Endometrial microvascular endothelial cells (primary cell): ENCODE data around the gene CCDC102B. TPM values are rescaled to one million over a fixed set of nuclear protein-coding genes. Genes with fewer than 3 reads are reported as not detected.
"Not testable (repeated sequence)": the region's sequence is repeated elsewhere in the genome, so short reads cannot be mapped to it uniquely, and the experiment has no call there.

ENCODE experiments used
- in situ Hi-C: cut with HindIII; loops from 2 replicates; pipeline ENCODE4 v1.10.0; 2017; ENCODE audit warnings: low sequenced_read_pairs, low pct_unique_long_range_greater_than_20kb; ENCODE audit errors: inconsistent ontology term
- total RNA-seq: library from RNA; depleted of rRNA; stranded (reverse); fragments of >200 nt; gene quantifications from one replicate; pipeline ENCODE4 v1.2.3, GENCODE V29; 2015; ENCODE audit errors: inconsistent ontology term

CCDC102B gene
- total RNA-seq, 1 donor from 2014 or later = 0.09 TPM

DNA sequence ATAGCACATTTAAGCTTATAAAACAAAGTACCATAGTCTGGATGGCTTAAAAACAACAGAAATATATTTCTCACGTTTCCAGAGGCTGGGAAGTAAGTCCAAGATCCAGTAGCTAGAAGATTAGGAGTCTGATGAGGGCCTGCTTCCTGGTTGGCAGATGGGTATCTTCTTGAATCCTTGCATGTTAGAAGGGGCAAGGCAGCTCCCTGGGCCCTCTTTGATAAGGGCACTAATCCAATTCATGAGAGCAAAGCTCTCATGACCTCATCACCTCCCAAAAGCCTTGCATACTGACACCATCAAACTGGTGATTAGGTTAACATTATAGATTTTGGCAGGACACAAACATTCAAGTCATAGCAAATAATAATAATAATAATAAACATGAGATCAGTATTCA is 146.4 kb downstream of the CCDC102B start:
- in situ Hi-C loops = no loop called here

DNA sequence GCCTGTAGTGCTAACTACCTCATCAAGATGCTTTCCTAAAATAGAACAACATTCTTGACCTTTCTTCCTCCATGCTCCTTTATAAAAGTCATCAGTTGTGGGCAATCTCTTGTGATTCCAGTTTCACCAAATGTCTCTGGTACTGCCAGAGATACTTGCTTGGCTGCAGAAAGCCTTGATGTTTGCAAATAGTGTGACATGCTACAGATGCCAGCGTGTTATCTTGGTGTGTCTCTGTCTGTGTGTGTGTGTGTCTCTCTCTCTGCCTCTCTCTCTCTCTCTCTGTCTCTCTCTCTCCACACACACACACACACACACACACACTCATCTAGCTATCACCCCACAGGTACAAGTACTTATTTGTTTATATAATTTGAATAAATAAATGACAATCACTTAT is 146.9 kb downstream of the CCDC102B start:
- in situ Hi-C loops = no loop called here

DNA sequence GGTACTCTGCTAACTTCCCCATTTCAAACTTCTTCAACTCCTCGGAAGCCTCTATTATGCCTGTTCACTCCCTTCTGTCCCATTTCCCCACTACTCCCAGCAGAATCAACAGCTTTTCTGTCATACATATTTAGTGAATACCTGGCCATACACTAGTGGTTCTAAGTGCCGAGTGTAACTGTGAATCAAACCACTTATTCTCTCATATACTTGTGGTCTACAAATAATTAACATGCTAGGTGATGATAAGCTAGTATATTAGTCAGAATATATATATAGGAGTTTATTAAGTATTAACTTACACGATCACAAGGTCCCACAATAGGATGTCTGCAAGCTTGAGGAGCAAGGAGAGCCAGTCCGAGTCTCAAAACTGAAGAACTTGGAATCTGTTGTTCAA is 150.7 kb downstream of the CCDC102B start:
- in situ Hi-C loops = no loop called here

GRCh38 chr18:68954738-68955137 is 156.9 kb downstream of the CCDC102B start:
- in situ Hi-C loops = no loop called here

- in situ Hi-C loops = no loop called here
Measured at GRCh38 chr18:68956650-68957049, 158.8 kb downstream of the CCDC102B start.

DNA sequence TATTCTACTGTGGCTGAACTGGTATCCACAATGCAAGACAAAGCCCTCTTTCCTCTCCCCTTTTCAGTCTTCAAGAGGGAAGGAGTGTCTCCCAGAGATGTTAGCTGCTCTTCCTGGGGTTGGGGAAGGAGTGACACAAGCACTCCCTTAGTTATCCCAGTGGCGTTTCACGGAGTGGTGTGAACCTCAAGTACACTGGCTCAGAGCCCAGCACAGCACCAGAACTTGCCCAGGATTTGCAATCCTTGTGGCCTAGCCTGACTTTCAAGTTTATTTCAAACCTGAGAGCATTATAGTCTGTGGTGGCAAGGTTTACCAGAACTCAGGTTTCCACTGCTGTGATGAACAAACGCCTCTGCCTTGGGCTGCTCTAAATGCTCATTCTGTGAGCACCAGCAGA is 162.5 kb downstream of the CCDC102B start:
- in situ Hi-C loops = no loop called here

DNA sequence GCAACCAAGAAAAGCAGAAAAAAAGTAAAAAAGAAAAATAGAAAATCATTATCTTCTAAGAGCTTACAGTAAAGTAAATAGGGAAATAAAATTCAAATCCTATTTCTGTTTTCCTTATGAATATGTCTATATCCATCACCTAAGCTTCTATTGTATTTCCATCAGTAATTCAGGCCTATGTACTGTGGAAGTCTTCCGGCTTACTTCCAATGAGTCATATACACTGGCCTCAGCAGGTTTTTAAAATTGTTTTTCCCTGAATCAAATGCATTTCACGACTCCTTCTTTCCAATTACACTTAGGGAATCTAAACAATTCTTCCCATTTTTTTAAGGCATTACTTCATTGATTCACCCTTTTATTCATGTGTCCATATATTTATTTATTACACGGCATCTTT is 164.7 kb downstream of the CCDC102B start:
- in situ Hi-C loops = no loop called here

DNA sequence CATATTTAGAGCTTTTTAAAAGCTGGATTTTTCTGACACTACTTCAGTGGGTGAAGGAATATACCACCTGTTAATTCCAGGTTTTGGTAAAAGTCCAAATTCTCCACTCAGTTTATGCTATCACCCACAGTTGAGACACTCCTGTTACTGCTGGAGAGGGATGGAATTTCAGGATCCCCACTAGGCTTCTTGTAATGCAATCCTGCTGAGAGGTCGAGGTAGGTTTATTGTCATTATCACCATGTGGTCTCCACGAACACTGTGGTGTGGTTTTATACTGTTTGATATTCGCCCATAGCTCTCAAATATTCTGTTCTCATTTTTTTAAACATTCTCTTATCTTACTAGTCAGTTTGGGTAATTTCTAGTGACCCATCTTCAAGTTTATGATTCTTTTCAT is 167.9 kb downstream of the CCDC102B start:
- in situ Hi-C loops = no loop called here

DNA sequence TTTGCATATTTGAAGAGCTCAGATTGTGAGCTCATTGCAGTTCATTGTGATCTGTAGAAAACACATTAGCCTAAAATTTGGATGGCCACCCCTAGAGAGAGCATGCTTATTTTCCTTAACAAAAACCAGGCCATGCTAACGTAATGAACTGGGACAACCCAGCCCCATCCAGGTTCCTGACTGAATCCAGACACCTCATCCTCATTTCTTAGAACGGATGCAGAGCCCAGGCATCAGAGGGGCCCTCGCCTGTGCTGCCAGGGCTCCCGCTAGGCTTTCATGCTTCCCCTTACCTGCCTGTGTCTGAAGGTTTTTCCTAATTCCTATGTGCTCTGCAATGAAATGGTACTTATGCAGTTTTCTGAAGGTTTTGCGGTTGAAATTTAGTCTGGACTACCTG is 171.1 kb downstream of the CCDC102B start:
- in situ Hi-C loops = no loop called here

- in situ Hi-C loops = no loop called here
Measured at GRCh38 chr18:68972176-68972575, 174.3 kb downstream of the CCDC102B start.

DNA sequence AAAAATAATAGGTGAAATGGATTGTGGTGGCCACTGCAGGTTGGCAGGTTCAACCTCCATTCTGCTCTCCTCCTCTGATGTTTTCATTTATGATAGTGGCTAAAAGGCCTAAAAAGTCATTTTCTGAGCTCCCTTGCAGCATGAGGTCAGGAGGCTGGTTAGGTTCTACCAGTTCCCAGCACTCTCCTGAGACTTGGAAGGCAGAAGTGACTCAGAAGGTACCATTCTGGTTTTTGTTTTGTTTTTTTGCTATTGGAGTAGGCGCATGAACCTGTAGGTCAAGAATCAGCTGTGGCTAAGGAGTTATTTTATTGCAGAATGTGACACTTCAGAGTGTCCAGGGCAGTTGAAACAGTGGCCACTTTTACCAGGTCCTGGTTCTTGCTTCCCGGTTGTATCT is 181.9 kb downstream of the CCDC102B start:
- in situ Hi-C loops = no loop called here

DNA sequence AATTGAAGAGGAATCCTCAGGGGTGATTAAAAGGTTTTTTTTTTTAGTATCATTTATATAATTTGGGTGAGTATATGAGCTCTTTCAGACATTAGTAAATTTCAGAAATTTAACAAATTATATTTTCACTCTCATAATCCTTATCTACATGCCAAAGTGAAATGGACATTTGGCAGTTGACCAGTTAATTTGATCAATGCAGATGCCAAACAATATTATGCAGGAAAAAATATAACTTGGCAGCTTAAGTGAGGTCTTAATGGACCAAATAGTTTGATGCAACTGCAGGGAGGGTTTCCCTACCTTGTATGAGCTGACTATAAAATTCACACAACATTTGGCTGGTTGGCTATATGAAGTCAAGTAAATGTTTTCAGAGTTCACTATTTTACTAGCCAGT is 185.2 kb downstream of the CCDC102B start:
- in situ Hi-C loops = no loop called here

DNA sequence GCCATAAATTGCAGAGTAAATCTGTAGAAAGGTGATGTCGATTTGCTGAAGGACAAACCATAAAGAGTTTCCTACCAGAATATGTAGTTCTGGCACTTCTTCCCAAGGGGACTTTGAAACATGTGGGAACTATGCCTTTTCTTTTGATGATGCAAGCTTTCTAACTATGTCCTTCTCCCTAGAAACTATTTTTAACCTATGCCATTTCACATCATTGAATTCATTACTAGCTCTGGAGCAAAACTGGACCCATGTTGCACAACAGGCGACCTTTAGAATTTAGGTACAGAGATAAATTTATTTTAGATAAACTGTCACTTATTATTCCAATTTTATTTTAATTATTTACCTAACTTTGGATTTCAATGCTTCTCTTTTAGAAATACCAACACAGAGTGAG is 186.5 kb downstream of the CCDC102B start:
- in situ Hi-C loops = no loop called here

DNA sequence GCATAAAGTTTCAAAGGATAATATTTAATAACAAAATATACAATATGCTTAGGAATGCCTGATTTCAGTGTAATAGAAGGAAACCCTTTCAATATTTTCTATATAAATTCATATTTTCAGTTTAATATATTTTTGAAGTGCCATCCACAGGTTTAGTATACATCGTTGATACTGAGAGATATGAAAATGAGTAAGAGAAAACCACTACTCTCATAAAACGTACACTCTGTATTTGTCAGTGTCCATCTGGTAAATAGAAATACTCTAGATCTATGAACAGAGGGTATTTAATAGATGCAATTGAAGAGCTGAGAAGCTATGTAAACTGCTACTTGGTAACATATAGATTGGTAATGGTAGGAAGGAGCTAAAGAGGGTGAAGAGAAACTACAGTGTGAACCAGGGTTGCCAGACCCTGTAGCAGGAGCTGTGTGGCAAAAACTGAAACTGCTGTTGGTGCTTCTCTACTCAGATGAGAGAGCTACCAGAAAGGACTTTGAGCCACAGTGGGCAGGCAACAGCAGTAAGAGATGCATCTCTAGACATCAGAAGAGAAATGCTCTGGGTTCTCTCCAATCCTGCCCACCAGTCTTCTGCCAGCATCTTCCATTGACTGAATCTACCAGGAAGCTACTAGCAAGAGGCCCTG is 187.4 kb downstream of the CCDC102B start:
- in situ Hi-C loops = no loop called here

- in situ Hi-C loops = no loop called here
Measured at GRCh38 chr18:68991286-68991685, 193.4 kb downstream of the CCDC102B start.

DNA sequence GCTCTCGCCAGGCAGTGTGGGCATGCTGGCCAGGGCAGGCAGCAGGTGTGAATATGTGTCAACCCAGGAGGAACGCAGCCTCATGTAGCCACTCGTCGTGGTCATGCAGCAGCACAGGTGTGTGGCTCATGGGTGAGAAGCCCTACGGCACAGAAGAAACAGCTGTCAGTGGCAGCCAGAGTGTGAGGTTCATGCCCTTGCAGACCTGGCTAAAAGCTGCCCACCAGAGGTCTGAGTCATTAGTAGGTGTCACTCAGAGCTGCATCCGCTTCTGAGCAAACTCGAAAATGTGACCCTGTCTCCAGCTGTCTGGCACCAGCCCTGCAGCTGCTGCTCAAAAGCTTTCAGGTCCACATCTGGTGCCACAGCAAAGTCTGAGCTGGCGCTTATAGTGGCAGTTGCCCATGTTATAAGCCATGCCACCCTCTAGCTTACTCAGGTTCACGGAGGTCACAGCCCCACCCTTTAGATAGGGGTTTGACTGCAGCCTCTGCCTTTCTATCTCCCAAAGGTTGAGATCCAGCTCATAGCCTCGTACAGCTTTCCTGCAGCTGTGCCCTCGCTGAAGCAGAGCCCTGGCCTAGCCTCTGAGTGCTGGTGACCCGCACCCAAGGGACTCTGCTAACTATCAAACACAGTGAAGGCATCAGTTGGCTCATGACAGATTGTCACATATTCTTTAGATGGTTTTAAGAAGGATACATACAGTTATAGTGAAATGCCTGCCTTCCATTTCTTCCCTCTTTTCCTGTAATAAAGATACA is 195.0 kb downstream of the CCDC102B start:
- in situ Hi-C loops = no loop called here

DNA sequence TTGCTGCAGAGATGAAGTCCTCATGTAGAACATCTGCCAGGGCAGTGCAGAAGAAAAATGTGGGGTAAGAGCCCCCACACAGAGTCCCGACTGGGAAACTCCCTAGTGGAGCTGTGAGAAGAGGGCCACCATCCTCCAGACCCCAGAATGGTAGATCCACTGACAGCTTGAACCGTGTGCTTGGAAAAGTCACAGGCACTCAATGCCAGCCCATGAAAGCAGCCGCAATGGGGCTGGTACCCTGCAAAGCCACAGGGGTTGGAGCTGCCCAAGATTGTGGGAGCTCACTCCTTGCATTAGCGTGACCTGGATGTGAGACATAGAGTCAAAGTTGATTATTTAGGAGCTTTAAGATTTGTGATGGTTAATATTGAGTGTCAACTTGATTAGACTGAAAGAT is 197.8 kb downstream of the CCDC102B start:
- in situ Hi-C loops = no loop called here

DNA sequence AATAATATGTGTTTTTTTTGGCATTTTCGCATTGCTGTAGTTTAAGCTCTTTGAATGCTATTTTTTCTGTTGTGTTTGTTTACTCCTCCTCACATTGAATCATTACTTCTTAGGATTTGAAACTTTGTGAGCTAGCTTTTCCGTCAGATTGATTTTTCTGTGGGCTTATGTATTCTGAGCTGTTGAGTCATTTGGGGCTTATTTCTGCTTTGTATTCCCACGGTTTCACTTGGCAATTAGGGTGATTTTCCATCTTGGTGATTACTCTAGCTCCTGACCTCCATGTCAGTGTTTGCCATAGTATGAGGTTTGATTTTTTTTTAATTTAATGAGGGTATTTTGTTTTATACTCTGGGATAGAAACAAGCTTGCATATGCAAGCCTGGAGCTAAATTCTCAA is 200.0 kb downstream of the CCDC102B start:
- in situ Hi-C loops = no loop called here

DNA sequence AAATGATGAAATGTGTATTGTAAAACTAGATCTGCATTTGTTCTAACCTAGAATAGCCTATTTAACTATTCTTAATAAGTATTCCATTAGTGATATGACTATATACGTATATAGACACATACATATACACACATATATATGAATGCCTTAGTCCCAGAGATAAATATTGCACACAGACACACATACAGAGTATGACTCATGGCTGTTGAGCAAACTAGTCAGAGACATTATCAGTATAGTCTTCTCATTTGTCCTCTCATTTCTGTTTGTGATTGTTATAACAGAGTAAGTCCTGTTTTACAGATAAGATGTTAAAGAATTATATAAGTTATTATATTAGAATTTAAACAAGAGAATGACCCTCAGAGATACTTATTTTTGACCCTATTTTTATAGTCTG is 202.5 kb downstream of the CCDC102B start:
- in situ Hi-C loops = no loop called here

- in situ Hi-C loops = no loop called here
Measured at GRCh38 chr18:69002233-69002632, 204.4 kb downstream of the CCDC102B start.

DNA sequence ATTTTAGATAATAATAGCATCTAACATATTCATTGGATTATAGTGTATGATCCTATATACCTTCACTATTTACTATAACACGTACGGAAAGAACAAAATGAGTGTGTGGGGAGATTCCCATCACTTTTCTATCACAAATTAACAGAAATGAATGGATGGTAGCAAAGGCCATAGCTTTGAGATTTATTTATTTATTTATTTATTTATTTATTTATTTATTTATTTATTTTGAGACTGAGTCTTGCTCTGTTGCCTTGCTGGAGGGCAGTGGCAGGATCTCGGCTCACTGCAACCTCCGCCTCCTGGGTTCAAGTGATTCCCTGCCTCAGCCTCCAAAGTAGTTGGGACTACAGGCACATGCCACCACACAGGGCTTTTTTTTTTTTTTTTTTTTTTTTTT is 208.3 kb downstream of the CCDC102B start:
- in situ Hi-C loops = not testable (repeated sequence)
